GM18867 (cell line): ENCODE results near the gene SORCS2.

Experiments used
- ATAC-seq: cut with Tn5 transposase; IDR thresholded peaks from one replicate; pipeline ENCODE4 v1.9.1; 2021; ENCODE audit warnings: mild to moderate bottlenecking, moderate library complexity; ENCODE audit not compliant: unreplicated experiment

SORCS2 gene

DNA sequence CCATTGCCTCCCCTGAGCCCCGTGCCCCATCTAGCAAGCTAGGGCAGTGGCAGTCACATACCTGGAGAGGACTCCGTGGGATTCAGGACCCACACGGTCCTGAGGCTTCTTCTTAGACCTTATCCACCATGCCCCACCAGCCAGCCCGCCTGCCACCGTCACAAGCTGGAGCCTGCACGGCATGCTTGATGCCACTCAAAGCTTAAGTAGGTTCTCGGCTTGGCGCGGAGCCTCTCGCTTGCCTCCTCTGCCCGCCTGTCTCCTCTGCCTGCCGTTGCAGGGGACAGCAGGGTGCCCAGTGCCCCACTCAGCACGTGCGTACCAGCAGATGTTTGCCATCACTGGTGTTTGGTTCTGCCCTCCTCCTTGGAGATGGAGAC lies 228.3 kb downstream of the SORCS2 start:
- no peak for ATAC-seq

DNA sequence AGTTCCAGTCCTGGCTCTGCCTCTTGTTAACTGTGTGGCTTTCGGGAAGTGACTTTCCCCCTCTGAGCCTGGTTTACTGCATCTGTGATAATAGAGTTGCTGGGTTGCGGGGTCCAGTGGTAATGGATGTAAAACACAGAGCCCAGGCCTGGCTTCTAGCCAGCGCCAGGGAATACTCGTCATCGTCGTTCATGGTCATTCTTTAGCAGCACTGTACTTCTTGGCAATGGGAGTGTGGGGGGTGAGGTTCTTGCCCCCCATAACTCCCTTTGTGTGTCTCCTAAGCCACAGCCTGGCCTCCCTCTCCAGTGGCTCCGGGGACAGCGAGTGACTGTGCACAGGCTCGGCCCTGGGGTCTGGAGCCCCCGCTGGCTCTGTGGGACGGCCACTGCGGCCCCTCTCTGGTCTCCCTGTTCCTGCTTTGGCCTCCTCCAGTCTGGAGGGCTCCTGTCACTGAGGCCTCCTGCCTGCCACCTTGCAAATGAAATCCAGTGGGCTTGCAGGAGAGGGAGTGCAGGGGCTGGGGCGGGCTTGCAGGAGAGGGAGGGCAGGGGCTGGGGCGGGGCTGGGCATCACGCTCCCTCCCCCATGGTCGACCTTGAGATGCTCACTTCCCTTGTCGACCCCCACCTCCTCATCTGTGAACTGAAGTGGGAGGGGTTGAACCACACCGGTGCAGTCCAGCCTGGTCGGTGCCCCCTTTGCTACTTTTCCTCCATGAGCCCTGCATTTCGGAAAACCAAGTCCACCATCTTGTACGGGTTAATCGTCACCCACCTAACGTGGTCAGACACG lies 229.2 kb downstream of the SORCS2 start:
- no peak for ATAC-seq

DNA sequence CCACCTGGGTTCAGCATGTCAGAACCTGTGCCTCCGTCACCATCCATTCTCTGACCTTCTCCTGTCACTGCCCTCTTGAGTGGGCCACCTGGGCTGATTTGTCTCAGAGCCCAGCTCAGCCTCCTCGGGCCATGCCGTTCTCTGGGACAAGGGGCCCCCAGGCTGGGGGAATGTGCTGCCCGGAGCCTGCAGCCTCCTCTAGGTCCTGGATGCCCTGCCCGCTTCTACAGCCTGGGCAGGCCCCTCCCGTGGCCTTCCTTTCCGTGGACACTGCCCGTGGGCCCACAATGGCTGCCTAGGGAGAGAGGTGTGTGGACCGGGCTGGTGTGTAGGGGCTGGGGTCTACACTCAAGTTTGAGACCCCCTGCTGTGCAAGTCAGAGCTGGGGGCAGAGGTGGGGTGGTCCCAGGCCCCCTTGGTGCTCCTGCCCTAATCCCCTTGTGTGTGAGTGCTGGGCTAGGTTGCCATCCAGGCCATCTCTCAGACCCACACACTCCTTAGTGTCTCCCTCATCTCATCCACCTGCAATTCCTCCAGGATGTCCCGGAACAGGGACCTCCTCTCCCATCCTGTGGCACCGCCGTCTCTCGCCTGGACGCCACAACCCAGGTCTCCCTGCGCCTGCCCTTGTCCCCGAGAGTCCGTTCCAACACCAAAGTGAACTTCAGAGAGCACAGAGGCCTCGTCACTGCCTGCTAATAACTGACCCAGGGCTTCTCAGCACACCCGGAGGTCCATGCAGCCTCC lies 230.0 kb downstream of the SORCS2 start:
- no peak for ATAC-seq

DNA sequence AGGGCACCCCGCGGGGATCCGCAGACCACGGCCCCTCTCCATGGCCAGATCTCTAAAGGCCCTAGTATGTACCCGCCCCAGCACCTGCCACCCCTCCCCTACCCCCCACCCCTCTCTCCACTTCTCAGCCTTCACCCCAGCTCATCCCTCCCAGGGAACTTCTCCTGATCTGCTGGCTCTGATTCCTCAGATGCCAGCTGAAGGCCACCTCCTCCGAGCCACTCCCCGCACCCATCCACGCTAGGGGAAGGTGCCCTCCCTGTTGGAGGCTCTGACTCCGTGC lies 230.5 kb downstream of the SORCS2 start:
- ATAC-seq, result no peak

DNA sequence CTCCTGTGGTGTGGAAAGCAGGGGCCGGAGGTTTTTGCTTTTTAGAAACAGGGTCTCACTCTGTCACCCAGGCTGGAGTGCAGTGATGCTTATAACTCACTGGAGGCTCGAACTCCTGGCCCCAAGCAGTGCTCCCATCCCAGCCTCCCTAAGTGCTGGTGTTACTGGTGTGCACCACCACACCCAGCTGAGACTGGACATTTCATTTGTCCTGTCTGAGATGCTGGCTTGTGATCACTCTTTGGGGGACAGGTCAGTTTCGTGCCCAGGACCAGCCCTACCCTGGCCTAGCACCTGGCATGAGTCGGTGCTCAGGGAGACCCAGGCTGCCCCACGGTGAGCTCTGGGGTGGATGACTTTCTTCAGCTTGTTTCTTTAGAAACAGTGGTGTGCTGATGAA lies 231.1 kb downstream of the SORCS2 start:
- no peak for ATAC-seq

DNA sequence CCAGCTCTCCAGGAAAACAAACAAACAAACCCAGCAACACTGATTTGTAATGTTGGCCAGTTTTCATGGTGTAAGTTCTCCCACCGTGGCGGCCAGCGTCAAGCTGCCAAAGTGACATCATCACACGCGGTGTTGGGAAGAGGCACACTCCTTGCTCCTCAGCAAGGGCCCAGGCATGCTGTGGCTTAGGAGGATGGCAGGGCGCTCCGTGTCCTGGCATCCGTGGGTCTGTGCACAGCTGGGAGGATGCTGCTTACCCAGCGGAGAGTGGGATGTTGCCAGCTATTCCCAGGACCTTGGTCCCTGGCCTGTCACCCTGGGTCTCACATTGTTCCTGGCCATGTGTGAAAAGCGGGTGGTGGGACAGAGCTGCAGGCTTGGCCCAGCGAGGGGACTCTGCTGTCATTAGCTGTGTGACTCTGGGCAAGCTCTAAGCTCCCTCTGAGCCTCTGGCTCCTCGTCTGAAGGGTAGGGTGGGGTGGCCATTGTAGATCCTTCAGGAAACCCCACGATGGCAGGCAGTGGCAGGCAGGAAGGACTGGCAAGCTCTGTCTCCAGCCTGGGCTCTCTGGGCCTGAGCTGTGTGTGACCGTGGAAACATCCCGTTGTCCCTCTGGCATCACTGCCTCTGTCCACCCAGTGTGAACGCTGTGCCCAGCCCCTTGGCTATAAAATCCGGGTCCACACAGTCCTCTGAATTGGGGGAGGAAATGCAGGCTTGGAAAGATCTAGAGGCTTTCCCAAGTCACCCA lies 231.6 kb downstream of the SORCS2 start:
- no peak for ATAC-seq

DNA sequence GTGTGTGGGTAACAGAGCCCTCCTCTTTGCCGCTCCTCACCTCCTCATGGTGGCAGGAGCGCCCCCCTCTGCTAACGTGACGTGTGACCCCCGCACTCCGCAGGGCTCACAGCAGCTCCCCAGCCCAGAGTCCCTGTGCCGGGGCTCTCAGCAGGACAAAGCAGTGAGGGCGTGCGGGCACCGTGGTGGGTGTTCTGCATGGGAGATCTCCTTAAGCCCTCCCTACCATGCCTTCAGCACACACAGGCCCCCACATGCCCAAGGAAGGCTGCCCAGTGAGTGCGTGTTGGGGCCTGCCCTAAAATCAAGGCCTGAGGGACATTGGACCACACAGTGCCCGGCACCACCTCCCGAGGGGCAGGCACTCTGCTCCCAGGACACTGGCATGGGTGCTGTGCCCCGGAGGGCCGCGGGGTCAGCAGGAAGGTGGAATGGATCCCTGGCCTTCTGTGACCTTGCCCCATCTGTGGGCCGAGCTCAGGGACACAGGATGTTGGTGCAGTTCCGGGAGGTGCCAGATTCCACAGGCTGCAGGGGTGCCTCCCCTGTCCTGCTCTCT lies 232.3 kb downstream of the SORCS2 start:
- no peak for ATAC-seq

DNA sequence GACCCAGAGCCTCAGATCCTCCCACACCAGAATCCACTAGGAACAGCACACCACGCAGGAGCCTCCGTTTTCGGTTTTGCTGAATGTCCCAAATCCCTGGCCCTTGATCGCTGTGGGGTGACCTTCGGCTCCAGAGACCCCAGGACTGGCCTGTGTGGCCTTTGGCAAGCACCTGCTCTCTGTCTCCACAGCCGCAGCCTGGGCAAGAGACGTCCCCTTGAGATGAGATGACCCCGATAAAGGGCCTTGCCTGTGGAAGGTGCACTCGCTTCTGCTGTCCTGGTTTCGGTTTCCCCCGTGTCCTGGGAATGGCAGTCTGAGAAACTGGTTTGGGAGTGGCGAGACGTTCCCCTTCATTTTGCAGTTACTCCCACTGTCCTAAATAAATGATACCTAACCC lies 232.8 kb downstream of the SORCS2 start:
- ATAC-seq, result no peak

DNA sequence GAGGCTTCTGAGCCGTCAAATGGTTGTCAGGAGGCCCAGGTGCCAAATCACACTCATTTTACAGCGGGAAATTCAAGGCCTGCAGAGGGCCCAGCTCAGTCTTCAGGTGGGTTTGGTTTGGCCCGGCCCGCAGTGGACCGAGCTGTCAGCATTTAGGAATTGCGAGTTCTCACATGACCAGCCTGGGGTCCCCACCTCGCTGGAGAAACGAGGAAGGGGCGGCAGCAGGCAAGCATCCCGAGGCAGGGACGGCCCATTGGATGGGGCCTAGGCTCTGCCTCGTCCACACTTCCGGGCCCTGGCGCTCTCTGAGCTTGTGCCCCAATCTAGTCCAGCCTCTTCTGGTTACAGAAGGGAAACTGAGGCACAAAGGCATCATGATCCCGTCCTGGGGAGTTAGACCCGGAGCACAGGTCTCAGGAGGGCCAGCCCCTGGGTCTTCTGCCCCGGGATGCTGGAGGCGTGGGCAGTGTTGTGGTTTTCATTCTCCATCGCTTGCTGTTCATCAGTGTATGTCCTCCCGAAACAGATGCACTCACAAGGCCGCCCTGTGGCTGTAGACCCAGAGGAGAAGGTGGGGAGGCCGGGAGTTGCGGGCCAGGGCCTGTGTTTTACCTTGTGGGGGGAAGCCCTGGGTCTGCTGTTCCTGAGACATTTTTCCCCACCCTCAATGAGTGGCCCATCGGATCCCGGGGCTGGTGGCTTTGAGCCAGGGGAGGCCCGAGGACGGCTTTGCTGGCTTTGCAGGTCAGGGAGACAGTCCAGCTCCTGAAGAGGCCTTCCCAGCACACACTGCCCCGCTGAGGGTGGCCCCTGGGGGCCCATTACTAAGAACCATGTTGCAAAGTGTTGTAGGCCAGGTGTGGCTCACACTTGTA lies 233.5 kb downstream of the SORCS2 start:
- no peak for ATAC-seq

DNA sequence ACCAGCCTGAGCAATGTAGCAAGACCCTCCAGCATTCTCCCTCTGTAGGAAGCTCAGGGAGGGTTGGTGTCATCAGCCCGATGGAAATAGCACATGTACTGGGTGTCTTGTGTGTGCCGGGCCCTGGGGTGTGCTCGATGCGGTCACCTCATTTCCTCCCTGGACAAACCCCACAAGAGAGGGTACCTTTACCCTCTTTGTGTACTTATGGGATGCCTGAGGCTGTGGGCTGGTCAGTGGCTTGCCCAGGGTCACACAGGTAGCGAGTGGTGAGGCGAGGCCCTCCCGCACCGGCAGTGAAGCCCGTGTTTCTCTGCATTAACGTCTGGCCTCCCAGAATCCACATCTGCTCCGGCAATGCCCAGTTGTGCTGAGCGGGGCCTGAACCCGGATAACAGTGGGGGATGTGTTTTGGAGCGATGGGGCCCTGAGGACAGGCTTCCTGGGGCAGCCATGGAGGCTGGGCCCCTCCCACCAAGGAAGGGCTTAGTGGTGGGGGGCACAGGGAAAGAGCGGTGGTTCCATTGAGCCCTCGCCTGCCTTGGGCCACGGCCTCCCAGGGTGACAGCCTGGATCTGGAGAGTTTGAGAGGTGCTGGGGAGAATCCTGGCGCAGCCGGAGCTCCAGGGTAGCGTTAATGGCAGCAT lies 234.3 kb downstream of the SORCS2 start:
- no peak for ATAC-seq

DNA sequence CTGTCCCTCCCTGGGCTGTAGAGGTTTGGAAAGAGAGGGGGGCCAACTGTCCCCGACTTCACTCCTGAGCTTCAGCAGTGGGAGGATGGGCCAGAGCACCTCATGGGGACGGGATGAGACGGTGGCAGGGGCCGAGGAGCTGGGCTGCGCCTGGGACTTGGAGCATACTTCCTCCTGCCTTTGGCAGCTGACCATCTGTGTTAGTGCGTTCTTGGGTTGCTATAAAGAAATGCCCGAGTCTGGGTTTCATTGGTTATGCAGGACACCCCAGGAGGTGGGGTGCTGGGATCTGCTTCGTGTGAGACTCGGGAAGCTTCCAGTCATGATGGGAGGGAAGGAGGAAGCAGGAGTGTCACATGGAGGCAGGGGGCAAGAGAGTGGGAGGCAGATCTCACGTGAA lies 235.0 kb downstream of the SORCS2 start:
- no peak for ATAC-seq

DNA sequence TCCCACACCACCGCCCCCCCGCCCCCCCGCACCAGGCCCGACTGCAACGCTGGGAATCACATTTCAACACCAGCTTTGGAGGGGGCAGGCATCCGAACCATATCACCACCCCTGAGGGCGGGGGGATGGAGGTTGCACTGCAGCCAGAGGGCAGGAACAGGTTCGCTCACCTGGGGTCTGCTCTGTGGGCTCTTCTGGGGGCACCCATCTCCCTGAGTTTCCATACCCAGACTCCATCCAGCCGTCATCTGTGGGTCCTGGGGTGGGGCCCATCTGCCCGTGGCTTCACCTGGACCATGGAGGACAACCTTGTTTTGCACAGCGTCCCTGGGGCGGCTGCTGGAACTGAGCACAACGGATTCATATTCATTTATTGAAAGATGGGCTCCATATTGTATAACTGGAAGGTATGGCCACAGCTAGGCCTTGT lies 235.5 kb downstream of the SORCS2 start:
- no peak for ATAC-seq

DNA sequence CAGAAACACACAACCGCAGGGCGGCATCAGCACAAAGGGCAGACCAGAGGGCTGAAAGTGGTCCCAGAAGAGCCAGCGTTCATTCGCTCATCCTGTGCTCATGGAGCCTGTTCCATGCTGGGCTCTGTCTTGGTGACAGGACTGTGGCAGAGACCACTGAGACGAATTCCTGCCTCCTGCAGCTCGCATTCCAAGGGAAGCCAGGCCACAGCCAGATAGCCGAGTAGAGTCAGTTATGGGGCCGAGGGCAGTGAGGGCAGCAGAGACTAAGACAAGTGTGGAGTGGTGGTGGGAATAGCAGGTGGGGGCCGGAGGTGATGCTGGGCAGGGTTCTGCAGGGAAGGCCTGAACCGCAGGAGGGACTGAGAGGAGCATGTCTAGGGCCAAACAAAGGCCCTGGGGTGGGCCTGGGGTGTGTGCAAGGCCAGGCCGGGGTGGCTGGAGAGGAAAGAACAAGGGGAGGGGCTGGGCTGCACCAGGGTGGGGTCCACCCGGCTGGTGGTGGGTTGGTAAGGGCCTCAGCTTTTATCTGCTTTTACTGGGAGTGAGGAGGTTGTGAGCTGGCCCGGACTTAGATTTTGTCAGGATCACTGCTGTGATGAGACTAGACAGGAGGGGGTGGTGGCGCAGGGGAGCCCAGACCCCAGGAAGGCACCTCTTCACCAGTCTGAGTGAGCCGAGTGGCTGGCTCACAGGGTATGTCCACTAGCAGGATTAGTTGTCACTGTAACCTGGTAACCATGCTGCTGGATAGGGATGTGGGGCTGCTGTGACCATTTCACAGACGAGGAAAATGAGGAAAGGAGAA lies 236.1 kb downstream of the SORCS2 start:
- no peak for ATAC-seq

DNA sequence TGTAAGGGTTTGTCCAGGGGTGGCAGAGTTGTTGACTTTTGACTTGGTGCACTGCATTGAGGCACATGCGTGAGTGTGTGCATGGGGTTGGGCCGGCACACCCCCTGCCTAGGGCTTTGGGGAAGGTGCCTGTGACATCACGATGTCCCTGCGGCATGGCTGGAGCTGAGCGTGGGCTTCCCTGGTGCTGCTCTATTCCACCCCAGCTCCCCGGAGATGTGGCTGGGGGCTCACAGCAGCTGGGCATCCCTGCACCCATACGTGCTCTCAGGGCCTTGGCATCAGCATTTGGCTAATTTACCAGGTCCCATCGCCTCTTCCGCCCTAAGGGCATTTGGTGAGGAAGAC lies 236.7 kb downstream of the SORCS2 start:
- ATAC-seq, result no peak

DNA sequence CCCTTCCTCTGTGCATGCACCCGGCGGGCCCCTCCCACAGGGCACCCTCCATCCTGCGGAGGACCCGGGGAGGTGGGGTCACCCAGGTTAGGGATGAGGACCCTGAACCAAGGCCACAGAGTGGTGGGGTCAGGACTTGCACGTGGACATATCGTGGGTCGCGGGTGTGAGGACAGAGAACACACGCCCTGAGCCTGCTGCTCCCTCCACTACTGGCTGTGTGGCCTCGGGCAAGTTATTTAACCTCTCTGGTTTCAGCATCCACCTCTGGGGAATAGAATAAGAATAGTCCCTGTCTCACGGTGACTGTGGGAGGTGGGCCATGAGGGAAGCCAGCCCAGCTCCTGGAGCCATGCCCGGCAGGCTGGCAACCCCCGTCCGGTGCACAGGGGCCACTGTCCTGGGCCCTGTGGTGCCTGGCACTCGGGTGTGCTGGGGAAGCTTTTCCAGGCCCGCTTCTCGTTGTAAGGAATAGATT lies 237.3 kb downstream of the SORCS2 start:
- ATAC-seq, result no peak

DNA sequence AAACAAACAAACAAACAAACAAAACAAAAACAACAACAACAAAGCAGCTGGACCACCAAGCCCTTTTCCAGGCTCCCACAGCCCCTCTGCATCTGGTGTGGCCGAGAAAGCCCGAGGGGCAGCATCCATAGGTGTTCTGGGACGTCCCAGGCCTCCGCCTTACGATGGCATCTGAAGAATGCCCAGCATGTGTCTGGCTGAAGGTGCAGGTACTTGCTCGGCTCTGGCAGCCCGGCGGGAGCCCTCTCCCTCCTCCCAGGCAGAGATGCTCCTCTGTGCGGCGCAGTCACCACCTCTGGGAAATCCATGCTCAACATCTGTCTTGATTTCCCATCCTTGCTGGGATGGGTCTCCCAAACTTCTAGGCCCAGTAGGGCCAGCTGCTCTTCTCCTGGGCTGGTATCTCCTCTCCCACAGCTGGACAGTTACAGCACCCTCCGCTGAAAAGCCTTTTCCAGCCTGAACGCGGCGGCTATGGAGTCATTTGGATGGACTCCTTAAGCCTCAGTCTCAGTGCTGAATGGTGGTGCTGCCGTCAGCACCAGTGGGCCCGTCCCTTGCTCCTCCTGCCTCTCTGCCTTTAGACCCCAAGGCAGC lies 238.1 kb downstream of the SORCS2 start:
- ATAC-seq, result no peak

DNA sequence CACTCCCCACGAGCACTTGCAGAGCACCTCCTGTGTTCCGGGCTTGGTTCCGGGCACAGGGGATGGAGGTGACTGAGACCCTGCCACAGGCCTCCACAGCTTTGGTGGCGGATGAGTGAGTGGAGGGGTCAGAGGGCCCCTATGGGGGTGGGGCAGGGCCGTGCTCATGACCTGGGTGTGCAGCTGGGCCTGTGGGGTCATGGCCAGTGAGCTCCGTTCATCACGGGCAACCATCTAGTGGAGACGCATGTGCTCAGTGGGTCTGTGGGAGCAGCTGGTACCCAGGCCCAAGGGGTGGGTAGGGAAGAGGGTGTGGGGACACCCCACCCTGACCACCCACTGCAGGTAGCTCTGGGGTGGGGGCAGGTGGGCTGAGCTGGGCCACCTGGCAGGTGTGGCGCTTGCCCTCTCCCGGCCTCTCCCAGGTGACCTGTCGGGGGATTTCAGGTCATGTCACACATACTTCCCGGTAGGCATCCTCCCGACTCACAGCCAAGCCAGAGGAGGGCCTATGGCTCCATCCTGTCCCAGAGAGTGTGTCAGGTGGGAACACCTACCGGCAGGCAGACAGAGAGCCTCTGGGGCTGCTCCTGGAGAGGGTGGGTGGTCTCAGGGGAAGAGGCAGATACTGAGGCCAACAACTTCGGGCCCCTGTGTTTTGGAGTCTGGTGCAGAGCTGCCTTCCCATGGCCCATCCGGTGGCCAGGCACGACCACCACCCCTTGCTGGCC lies 238.8 kb downstream of the SORCS2 start:
- ATAC-seq, result no peak
